T-helper 2 cell (primary cell): ENCODE data around the gene POGK.
"Not testable (repeated sequence)": the region's sequence is repeated elsewhere in the genome, so short reads cannot be mapped to it uniquely, and the experiment has no call there.

Experiments used
- DNase-seq, 5 experiments: peaks; one replicate each; pipeline versions ENCODE4 v3.0.0 to v3.0.0-alpha.2; 2012 to 2022

Gene POGK

DNA sequence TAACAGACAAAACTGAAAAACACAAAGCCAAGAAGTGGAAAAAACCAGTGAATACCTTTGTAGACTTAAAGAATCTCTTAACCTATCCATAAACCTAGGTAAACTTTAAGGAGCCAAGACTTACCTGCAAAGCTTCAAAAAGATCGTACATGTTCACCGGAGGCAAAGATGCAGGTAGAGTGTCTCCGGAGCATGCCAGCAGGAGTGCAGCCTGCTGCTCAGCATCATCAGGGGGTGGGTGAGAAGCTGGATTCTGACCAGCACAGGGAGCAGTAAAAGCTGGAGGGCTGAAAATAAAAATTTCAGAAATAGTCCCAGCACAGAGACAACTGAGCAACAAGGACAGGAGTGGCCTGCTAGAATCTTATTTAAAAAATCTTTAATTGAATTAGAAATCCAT is 18.7 kb downstream of the POGK start:
- no peak for DNase-seq

DNA sequence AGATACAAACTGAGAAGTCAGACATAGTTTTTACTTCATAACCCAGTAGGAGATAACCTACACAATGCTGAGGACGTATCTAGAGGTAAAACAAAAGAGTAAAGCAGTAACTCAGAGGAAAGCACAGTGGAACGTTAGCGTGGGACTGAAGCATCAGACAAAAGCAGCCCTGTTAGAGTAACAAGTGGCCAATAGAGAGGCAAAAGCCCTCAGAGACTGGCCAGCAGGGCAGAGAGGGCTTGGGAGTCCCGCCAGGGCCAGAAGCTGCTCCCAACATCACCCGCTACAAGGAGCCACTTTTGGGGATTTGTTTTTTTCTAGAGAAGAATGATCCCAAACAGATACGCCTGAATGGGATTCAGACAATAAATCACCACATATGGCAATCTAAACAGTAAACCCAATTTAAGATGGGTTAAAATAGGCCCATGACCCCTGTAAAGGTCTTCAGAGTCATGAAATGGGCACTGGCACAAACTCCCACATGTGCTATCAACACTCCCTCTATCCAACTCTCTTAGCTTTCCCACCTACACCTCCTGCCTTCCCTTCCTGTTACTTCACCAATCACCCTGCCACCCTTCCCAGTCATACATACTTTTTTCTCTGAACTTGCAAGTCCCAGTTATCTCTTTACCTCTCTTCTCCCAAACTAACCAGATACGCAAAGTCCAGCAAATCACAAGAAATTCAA is 19.6 kb downstream of the POGK start:
- DNase-seq = no peak

DNA sequence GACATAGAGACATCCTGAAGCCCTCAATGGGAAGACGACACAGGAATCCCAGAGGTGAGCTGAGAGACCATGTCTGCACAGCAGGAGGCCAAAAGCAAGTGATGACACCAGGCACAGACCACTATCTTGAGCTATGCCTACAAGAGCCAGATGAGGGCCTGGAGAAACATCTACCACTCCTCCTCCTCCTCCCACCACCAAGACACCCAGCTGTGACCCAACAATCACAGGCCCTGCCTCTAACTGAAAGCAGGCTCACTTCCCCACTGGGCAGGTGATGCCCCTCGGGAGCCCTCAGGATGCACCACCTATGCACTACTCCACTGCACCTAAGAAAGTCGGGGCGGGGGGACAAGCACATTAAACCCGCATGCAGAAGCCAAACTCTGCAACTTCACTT is 20.3 kb downstream of the POGK start:
- no peak for DNase-seq

DNA sequence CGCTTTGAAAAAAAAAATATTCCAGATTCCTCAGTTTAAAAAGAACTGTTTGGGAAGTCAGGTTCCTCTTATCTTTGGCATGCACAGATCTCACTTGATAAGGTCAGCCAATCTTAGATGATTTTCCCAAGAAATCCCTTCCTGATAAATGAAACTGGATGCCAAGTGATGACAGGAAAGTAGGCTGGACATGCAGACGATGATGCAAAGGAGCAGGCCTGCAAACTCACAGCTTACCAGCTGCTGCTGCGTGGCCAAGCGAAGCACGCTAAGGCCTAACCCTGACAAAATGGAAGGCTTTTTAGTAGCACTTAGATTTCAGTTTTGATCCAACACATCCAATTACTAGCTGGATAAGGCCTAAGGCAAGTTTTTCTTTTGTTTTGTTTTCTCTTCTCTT is 26.7 kb downstream of the POGK start:
- no peak for DNase-seq

DNA sequence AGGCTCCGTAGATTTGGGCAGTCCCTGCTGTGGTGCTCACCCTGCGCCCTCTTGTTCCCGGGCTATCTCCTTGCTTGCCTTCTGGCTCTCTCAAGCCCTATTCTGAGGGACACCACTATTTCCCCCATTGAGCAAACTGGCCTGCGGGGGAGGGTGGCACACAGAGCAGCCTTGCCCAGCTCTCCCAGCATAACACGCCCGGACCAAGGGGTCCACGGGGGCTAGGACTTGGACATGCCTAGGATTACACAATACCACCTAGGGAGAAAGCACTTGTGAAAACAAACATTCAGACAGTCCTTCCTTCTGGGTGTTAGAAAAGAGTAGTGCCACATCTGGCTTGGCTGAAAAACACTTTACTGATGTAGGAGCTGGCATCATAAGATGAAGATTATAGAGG is 29.4 kb downstream of the POGK start:
- no peak for DNase-seq

DNA sequence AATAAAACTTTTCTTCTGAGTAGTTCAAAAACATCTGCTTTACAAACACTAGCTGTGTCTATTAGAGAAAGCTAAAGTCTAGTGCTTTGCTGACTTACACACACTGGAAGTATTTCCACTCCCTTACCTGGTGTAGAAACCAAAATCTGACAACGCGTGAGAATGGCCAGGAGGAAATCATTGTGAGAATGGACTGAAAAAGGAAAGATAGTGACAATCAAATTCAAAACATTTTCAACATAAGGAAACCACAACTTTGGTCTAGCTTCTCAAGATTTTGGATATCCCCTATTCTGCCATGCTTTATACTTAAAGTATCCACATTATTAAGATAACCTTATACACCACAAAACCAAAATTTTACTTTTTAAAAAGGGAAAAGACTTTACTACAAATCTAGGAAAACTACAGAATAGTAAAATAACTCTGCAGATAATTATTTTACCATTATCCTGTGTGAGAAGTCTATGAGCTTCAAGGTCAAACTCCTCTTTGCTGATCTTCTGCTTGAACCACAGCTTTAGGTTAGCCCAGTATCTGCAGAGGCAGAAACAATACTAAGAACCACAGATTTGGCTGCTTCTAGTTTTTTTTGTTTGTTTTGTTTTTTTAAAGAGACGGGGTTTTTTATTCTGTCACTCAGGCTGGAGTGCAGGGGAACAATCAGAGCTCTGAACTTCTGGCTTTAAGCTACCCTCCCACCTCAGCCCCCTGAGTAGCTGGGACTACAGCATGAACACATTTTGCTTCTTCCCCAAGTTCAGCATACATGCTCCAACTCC is 30.2 kb downstream of the POGK start:
- DNase-seq = peak in 1 of 5 experiments; percentile 30

DNA sequence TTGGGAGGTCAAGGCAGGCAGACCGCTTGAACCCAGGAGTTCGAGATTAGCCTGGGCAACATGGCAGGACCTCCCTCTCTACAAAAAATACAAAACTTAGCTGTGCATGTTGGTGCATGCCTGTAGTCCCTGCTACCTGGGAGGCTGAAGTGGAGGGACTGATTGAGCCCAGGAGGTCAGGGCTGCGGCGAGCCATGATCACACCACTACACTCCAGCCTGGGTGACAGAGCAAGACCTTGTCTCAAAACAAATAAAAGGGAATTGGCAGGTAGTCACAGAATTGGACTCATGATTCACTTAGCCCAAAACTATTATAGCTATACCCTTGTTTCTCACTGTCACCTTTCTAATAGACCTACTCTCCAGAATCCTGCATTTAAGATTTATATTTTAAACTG is 31.3 kb downstream of the POGK start:
- no peak for DNase-seq

DNA sequence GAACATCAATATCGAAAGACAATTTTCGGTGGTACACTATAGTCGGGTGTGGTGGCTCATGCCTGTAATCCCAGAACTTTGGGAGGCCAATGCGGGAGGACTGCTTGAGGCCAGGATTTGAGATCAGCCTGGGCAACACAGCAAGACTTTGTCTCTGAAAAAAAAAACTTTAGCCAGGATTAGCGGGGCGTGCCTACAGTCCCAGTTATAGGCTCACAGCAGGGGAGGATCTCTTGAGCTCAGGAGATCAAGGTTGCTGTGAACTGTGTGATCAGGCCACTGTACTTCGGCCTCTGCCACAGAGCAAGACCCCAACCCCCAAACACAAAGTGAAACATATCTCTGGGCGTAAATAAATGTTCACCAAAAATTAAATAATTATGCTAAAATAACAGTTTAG is 35.2 kb downstream of the POGK start:
- no peak for DNase-seq

DNA sequence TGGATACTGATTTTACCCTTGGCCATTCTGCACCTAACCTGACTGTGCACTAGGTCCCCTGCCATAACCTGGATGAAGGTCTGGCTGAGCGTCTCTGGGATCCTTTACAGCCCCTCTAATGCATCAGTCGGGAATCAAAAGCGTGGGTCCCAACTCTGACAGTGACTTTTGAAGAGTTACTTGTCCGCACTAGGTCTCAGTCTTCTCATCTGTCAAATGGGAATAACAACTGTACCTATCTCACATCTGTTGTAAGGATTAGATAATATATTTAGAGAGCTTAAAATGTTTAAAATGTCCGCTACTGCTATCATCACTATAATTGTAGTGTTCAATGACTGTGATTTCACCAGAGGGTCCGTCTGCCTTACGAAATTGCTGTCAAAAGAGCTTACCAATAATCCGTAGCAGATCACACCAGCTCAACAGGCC is 36.0 kb downstream of the POGK start:
- DNase-seq = peak in 1 of 5 experiments; percentile 7

DNA sequence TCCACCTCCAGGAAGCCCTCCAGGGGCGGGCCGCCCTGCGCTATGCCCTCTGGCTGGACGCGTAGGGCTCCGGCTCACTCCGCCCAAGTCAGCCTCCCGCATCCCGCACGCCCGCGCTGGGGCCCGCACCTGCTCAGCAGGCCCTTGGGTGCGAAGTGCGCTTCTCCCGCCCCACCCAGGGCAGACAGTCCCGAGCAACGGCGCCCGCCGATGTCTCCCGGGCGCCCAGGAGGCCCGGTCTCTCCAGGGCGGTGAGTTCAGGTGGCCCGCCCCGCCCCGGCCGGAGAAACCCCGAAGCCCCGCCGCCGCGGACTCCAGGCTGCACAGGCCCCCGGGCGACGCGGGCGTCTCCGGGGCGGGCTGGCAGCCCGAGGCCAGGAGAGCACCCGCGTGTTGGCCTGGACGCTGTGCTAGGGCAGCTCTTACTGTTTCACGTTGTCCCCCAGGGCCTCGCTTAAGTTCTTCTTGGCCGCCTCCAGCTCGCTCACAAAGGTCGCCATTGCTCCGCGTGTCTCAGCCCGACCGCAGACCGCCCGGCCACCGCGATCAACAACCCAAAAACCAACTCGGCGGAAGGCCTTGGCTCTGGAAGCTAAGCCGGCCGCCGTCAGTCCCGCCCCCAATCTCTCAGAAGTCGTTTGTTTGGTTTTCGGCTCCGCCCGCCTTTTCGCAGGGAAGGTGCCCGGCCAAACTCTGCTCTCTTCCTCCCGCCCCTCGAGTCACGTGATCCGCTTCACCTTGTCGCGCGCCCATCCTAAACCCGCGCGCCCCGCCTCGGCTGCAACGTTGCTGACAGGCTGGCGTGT is 36.7 kb downstream of the POGK start, which contains the start of gene TADA1:
Gene TADA1 (minus strand): TSS at position 531 of the 806 bp plus-strand sequence. CDS start 31 bp downstream, at position 500.
- DNase-seq = peak; percentile 91 to 100 (median 96)

DNA sequence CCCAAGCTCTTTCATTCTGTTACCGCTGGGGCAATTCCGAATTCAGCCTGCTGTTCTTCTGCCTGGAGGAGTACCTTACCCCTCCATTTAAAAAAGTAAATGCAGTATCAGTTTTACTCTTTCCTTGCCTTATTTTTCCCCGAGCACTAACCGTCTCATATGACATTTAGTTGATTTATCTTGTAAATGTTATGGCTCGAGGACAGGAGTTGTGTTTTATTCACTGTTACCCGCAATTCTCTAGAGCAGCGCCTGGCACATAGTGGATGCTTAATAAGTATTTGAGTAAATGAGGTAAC is 37.2 kb downstream of the POGK start:
- DNase-seq = no peak

DNA sequence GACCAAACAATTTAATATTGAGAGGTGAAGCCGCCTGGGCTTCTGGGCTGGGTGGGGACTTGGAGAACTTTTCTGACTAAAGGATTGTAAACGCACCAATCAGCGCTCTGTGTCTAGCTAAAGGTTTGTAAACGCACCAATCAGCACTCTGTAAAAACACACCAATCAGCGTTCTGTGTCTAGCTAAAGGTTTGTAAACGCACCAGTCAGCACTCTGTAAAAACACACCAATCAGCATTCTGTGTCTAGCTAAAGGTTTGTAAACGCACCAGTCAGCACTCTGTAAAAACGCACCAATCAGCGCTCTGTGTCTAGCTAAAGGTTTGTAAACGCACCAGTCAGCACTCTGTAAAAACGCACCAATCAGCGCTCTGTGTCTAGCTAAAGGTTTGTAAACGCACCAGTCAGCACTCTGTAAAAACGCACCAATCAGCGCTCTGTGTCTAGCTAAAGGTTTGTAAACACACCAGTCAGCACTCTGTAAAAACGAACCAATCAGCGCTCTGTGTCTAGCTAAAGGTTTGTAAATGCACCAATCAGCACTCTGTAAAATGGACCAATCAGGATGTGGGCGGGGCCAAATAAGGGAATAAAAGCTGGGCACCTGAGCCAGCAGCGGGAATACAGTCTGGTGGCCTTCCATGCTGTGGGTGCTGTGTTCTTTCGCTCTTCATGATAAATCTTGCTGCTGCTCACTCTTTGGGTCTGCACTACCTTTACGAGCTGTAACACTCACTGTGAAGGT is 39.1 kb downstream of the POGK start:
- DNase-seq = not testable (repeated sequence)

DNA sequence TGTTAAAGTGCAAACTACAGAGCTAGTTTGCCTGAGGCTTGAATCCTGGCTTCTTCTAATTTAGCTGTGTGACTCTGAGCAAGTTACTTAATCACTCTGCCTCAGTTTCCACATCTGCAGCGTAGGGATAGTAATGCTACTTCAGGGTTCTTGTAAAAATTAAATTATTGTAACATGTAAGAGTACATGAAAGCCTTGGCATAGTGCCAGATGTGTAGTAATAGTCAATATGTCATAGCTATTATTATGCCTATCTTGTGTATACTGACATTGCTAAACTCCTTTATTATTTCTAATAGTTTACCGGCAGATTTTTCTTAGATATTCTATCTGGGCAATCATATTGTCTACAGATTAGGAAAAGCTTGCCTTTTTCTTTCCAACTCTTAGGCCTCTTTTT is 43.6 kb downstream of the POGK start:
- DNase-seq = no peak

DNA sequence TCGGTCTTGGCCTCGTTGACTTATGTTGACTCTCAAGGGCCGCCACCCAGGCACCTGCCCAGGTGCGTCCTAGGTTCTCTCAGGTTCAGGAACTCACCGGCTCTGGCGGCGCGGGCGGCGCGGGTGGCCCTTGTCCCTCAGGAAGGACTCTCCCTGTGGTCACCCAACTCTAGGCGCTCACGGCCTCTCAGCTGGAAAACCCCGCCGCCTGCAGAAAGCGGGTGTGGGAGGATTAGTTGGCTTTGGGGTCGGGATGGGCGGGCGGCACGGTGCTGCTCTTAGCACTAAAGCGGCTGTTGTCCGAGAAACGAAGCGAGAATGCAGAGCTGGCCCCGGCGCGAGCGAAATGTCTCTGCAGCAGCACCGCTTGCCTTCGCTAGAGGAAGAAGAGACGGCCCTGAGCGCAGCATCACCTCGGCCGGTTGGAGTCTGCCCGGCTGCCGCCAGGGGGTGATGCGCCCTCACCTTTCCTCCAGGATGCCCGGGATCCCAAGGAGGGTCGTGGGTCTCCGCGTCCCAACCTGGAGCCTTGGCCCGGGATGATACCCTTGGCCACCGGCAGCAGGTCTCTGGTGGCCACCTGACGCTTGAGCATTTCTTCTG is 44.9 kb downstream of the POGK start:
- DNase-seq = peak in 2 of 5 experiments; percentile 9 to 52

DNA sequence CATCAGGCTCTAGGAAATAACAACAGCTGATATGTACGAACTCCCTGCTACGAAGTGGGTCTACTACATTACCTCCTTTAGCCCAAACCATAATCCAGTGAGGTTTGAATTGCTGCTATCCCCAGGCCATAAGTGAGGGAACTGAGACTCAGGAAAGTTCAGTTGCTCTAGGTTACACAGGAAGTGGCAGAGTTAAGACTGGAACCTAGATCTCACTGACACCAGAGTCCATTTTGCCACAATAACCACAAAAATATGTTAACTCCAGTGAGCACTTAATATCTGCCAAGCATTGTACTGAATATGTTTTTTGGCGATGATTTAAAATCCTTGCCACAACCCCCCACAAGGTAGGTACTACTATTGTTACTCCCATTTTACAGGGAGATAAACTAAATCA is 45.7 kb downstream of the POGK start:
- peak in 1 of 5 experiments; percentile 55 for DNase-seq

DNA sequence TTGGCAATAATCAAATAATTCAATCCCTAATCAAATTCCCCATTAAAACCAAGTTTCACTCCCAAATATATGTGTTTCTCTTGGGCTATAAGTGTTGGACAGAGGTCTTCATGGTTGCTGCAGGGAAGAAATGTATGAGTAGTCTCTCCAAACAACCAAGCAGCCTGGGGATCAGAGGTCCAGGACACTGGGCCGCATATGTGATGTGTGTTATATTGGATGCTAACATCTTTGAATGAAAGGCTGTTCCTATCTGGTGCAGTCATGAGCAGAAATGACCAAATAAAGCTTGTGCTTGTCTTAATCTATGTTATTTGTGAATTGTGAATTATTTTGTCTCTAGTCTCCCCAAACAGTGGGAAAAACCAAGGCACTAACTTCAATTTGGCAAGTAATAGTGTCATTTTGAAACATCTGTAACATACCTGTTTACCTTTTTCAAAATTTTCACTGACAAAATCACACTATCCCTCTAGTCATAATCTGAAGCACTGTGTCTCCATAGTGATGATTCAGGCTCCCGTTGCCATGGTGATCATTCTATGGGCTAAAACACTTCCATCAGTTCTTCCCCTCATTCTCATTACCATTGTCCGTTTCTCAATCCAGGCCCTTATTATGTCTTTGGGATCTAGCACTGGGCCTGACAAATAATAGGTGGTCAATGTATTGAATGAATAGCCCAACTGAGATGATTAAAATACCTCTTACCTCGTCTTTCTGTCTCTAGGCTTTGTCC is 49.3 kb downstream of the POGK start:
- no peak for DNase-seq

DNA sequence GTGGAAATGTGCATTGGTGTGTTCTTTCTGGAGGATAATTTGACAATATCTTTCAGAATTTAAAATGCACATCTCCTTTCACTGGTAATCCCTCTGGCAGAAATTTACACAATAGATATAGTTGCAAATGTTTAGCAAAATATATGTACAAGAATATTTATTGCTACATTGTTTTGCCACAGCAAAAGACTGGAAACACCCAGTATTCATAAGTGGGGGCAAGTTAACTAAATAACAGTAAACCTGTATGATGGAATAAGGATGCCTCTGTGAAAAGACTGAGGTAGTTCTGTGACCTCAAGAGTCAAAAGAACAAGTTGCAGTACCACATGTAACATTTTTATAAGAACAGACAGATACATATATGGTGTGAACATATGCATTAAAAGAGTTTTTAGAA is 50.5 kb downstream of the POGK start:
- DNase-seq = no peak

DNA sequence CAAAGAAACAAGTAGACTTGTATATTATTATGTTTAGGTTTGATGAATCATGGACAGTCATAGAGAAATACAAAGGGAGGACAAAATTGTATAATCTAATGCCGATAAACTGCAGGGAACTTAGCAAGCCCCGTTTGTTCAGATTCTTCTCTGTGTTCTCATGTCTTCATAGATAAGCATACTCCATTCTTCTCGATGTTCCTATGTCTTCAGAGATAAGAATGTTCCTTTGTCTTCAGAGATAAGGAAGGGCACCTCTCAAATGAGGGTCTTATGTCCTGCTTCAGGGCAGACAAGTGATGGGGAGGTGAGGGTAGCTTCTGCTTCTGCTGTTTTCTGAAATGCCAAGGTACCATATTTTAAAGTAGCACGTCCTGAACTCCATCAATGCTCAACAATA is 56.5 kb downstream of the POGK start:
- DNase-seq = no peak

DNA sequence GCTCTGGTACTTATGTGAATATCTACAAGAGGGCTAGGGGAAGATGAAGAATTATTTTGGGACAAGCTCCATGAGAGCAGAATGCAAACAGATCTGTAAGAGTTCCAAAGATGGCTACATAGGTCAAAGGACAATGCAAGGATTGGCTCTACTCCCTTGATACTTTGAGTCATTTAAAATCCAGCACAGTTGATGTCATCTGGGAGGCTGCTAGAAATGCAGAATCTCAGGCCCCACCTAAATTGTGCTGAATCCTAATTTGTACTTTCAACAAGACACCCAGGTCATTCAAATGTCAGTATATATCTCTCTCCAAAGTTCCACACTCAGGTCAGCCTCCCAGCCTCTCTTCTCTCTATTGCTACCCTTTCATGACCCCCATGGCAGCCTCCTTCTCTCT is 60.5 kb downstream of the POGK start:
- no peak for DNase-seq

DNA sequence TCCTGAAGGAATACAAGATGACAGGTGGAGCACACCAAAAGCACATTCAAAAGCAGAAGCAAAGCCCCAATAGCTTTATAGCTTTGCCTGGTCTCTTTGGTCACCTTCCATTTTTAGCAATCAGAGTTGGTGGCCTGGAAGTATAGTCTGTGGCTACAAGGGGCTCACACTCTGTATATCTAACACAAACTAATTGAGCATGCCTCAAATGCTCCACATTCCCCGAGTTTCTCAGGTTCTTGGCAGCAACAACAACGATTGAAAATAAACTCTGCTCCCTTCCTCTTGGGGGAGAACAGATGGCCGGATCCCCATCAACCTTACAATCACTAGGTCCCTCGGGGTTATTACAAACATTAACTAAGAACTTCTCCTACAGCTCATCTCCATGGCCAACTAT is 61.7 kb downstream of the POGK start:
- no peak for DNase-seq

DNA sequence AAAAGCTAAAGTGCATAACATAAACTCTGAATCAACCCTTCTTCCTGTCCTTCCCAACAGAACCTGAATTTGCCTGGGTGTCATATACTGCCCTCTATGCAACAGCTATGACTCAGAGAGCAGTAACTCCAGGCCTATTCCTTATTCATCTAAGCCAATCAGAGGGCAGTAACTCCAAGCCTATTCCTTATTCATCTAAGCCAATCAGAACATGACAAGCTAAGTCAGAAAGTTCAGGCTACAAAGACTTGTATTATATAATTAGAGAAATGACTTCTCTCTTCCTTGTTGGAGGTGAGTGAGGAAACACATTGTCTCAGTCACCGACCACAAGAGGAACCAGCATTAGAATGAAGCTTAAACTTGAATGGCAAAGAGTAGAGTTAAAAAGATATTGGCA is 63.0 kb downstream of the POGK start:
- DNase-seq = no peak

DNA sequence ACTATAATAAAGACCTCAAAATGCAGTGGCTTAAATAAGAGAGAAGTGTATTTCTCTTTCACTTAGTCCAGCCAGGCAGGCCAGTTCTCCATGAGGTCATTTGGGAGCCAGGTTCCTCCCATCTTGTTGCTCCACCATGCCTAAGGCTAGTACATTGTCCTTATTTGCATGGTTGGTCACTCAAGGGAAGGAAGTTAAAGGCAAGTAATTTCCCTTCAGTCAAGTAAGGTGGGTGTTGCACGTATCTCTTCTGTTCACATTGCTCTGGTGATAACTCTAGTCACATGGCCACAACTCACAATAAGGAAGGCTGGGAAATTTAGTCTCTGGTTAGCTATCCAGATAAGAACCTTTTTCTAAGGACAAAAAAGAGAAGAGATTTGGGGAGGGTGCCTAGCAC is 64.0 kb downstream of the POGK start:
- DNase-seq = no peak
